HEK293 (cell line): ENCODE results near the gene MDM4.

Source experiments
- CTCF ChIA-PET: fragments of 350-600 bp; formaldehyde crosslinking; extraction: SDS; loops from one replicate; lab custom pipeline; 2021; ENCODE audit warnings: antibody characterized with exemption; lab: Yijun Ruan, JAX
- POLR2A ChIA-PET: fragments of 300-600 bp; formaldehyde crosslinking; extraction: SDS; loops from one replicate; lab custom pipeline; 2020; ENCODE audit warnings: antibody characterized with exemption, inconsistent platforms; lab: Yijun Ruan, JAX
- H3K27ac ChIP-seq: fragments of 200-500 bp; sonication (Bioruptor generic); 2 replicates; pipeline ENCODE4 v1.5.1; 2014; ENCODE audit warnings: low read depth, low read length, control low read depth, inconsistent platforms; ENCODE audit errors: extremely low read depth
- H3K36me3 ChIP-seq, 2 experiments: fragments of 200-500 bp in 1 of 2; sonication (Bioruptor generic) in 1 of 2; 1 replicate in 1 of 2; 2 replicates in 1 of 2; pipeline ENCODE4 v1.5.1; 2014 to 2017; ENCODE audit warnings: inconsistent platforms in 2 of 2, low read length in 2 of 2; ENCODE audit not compliant: control insufficient read depth in 2 of 2, insufficient read depth in 1 of 2
- H3K4me1 ChIP-seq: fragments of 200-500 bp; sonication (Bioruptor generic); 2 replicates; pipeline ENCODE4 v1.5.1; 2014; ENCODE audit warnings: mild to moderate bottlenecking, low read length, inconsistent platforms; ENCODE audit not compliant: control insufficient read depth, insufficient read depth
- H3K4me3 ChIP-seq: 2 replicates; pipeline ENCODE4 v1.5.1; 2011; ENCODE audit warnings: low read depth, mild to moderate bottlenecking, control low read depth, low read length, moderate library complexity
- H3K9me3 ChIP-seq: fragments of 200-500 bp; sonication (Bioruptor generic); 2 replicates; pipeline ENCODE4 v1.5.1; 2014; ENCODE audit warnings: low read depth, low read length, inconsistent platforms; ENCODE audit not compliant: control insufficient read depth, insufficient read depth
- GLI4 ChIP-seq: fragments of 450-650 bp; formaldehyde crosslinking; IDR thresholded peaks from 2 replicates; pipeline ENCODE4 v1.5.1; 2016; ENCODE audit warnings: missing biosample characterization, missing genetic modification characterization
- GLIS2 ChIP-seq: fragments of 450-650 bp; formaldehyde crosslinking; IDR thresholded peaks from 2 replicates; pipeline ENCODE4 v1.5.1; 2016; ENCODE audit warnings: missing biosample characterization, missing genetic modification characterization
- KLF8 ChIP-seq: fragments of 450-650 bp; formaldehyde crosslinking; IDR thresholded peaks from 2 replicates; pipeline ENCODE4 v1.5.1; 2016; ENCODE audit warnings: missing biosample characterization, missing genetic modification characterization
- MEIS1 ChIP-seq: sonication (generic); formaldehyde crosslinking; IDR thresholded peaks from 2 replicates; pipeline ENCODE4 v1.8.1; 2022; ENCODE audit warnings: missing genetic modification reagents, mild to moderate bottlenecking, borderline replicate concordance
- MYNN ChIP-seq: fragments of 450-650 bp; formaldehyde crosslinking; IDR thresholded peaks from 2 replicates; pipeline ENCODE4 v1.5.1; 2016; ENCODE audit warnings: missing biosample characterization, missing genetic modification characterization, borderline replicate concordance
- REPIN1 ChIP-seq: fragments of 450-650 bp; formaldehyde crosslinking; IDR thresholded peaks from 2 replicates; pipeline ENCODE4 v1.5.1; 2017; ENCODE audit warnings: missing biosample characterization, missing genetic modification characterization, low read depth
- SP7 ChIP-seq: fragments of 450-650 bp; formaldehyde crosslinking; IDR thresholded peaks from 2 replicates; pipeline ENCODE4 v1.5.1; 2016; ENCODE audit warnings: missing biosample characterization, missing genetic modification characterization
- YY2 ChIP-seq: fragments of 450-650 bp; formaldehyde crosslinking; IDR thresholded peaks from 2 replicates; pipeline ENCODE4 v1.5.1; 2016; ENCODE audit warnings: missing biosample characterization, missing genetic modification characterization
- ZBTB1 ChIP-seq: fragments of 450-650 bp; formaldehyde crosslinking; IDR thresholded peaks from 2 replicates; pipeline ENCODE4 v1.5.1; 2016; ENCODE audit warnings: missing biosample characterization, missing genetic modification characterization
- ZBTB48 ChIP-seq: fragments of 450-650 bp; formaldehyde crosslinking; IDR thresholded peaks from 2 replicates; pipeline ENCODE4 v1.5.1; 2016; ENCODE audit warnings: missing biosample characterization, missing genetic modification characterization
- ZIC2 ChIP-seq: fragments of 450-650 bp; formaldehyde crosslinking; IDR thresholded peaks from 2 replicates; pipeline ENCODE4 v1.5.1; 2016; ENCODE audit warnings: missing biosample characterization, missing genetic modification characterization
- ZNF140 ChIP-seq: fragments of 450-650 bp; formaldehyde crosslinking; IDR thresholded peaks from 2 replicates; pipeline ENCODE4 v1.5.1; 2016; ENCODE audit warnings: missing biosample characterization, missing genetic modification characterization
- ZNF169 ChIP-seq: fragments of 450-650 bp; formaldehyde crosslinking; IDR thresholded peaks from 2 replicates; pipeline ENCODE4 v1.5.1; 2016; ENCODE audit warnings: missing biosample characterization, missing genetic modification characterization
- ZNF510 ChIP-seq: fragments of 450-650 bp; formaldehyde crosslinking; IDR thresholded peaks from 2 replicates; pipeline ENCODE4 v1.5.1; 2018; ENCODE audit warnings: mild to moderate bottlenecking, missing genetic modification characterization, missing biosample characterization; ENCODE audit not compliant: insufficient replicate concordance
- ZNF544 ChIP-seq: fragments of 450-650 bp; formaldehyde crosslinking; IDR thresholded peaks from 2 replicates; pipeline ENCODE4 v1.5.0; 2017; ENCODE audit warnings: missing biosample characterization, missing genetic modification characterization
- ZNF558 ChIP-seq: fragments of 450-650 bp; formaldehyde crosslinking; IDR thresholded peaks from 2 replicates; pipeline ENCODE4 v1.5.1; 2016; ENCODE audit warnings: missing biosample characterization, missing genetic modification characterization
- ZNF610 ChIP-seq: fragments of 450-650 bp; formaldehyde crosslinking; IDR thresholded peaks from 2 replicates; pipeline ENCODE4 v1.5.1; 2016; ENCODE audit warnings: missing biosample characterization, missing genetic modification characterization, borderline replicate concordance
- ZNF623 ChIP-seq: fragments of 450-650 bp; formaldehyde crosslinking; IDR thresholded peaks from 2 replicates; pipeline ENCODE4 v1.5.1; 2016; ENCODE audit warnings: missing biosample characterization, missing genetic modification characterization
- ZNF629 ChIP-seq: fragments of 450-650 bp; formaldehyde crosslinking; IDR thresholded peaks from 2 replicates; pipeline ENCODE4 v1.5.1; 2017; ENCODE audit warnings: missing biosample characterization, missing genetic modification characterization
- ZNF660 ChIP-seq: fragments of 450-650 bp; IDR thresholded peaks from 2 replicates; pipeline ENCODE4 v1.5.1; 2018; ENCODE audit warnings: missing biosample characterization, mild to moderate bottlenecking, missing genetic modification characterization
- ZNF76 ChIP-seq: fragments of 450-650 bp; formaldehyde crosslinking; IDR thresholded peaks from 2 replicates; pipeline ENCODE4; 2016; ENCODE audit warnings: low read depth, missing biosample characterization, missing genetic modification characterization, borderline replicate concordance
- ZNF843 ChIP-seq: fragments of 450-650 bp; formaldehyde crosslinking; IDR thresholded peaks from 2 replicates; pipeline ENCODE4 v1.5.1; 2016; ENCODE audit warnings: missing biosample characterization, missing genetic modification characterization
- TF ChIP-seq, protein P1 (sequence below): fragments of 450-650 bp; formaldehyde crosslinking; IDR thresholded peaks from 2 replicates; pipeline ENCODE4 v1.5.1; 2016; ENCODE audit warnings: missing biosample characterization, missing genetic modification characterization
- TF ChIP-seq, protein P2 (sequence below): fragments of 450-650 bp; formaldehyde crosslinking; IDR thresholded peaks from 2 replicates; pipeline ENCODE4 v1.5.1; 2016; ENCODE audit warnings: missing biosample characterization, missing genetic modification characterization
- TF ChIP-seq, protein P3 (sequence below): fragments of 450-650 bp; formaldehyde crosslinking; IDR thresholded peaks from 2 replicates; pipeline ENCODE4 v1.5.0; 2017; ENCODE audit warnings: missing biosample characterization, missing genetic modification characterization, borderline replicate concordance
- TF ChIP-seq, protein P4 (sequence below): fragments of 450-650 bp; formaldehyde crosslinking; IDR thresholded peaks from 2 replicates; pipeline ENCODE4 v1.5.1; 2016; ENCODE audit warnings: missing biosample characterization, missing genetic modification characterization
- TF ChIP-seq, protein P5 (sequence below): fragments of 450-650 bp; formaldehyde crosslinking; IDR thresholded peaks from 2 replicates; pipeline ENCODE4 v1.5.1; 2016; ENCODE audit warnings: missing biosample characterization, missing genetic modification characterization

The MDM4 gene

DNA sequence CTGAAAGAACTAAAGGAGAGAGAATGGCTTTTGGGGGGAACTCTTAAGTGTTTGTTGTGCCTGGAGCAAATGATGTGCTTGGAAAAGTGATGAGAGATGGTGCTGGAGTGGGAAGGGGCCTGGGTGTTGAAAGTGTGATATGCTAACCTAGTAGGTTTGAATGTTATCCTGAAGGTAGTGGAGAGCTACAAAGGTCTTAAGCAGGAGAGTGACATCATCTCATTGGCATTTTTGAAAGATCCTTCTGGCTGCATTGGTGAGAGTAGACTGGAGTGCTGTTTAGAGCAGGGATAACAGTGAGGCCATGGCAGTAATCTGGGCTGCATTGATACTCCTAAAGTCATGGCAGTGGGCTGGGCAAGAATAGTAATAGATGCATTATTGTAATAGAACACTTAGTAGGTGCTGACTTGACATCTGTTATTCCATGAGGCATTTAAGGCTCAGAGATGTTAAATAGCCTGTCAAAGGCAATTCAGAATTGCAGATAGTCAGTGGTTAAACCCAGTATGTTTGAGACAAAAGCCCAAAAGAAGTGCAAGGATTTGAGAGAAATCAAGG lies 44.5 kb downstream of the MDM4 start (continued):
- TF ChIP-seq REPIN1 (tag by site-specific recombination) (no peak), ZIC2 (tag by site-specific recombination) (no peak), ZBTB1 (no peak), YY2 (tag by site-specific recombination) (no peak), ZNF629 (tag by site-specific recombination) (0 out of 2 replicates have a peak, but pooled peaks have one; percentile 11), SP7 (tag by site-specific recombination) (0 out of 2 replicates have a peak, but pooled peaks have one; percentile 28), ZNF660 (tag by site-specific recombination) (no peak), MYNN (no peak), ZNF610 (tag by site-specific recombination) (no peak), MEIS1 (no peak), ZNF169 (tag by site-specific recombination) (no peak), ZNF558 (tag by site-specific recombination) (no peak), ZNF76 (tag by site-specific recombination) (no peak), ZNF544 (tag by site-specific recombination) (no peak), ZNF510 (tag by site-specific recombination) (no peak), ZBTB48 (tag by site-specific recombination) (no peak)
- TF ChIP-seq, protein P1, sequence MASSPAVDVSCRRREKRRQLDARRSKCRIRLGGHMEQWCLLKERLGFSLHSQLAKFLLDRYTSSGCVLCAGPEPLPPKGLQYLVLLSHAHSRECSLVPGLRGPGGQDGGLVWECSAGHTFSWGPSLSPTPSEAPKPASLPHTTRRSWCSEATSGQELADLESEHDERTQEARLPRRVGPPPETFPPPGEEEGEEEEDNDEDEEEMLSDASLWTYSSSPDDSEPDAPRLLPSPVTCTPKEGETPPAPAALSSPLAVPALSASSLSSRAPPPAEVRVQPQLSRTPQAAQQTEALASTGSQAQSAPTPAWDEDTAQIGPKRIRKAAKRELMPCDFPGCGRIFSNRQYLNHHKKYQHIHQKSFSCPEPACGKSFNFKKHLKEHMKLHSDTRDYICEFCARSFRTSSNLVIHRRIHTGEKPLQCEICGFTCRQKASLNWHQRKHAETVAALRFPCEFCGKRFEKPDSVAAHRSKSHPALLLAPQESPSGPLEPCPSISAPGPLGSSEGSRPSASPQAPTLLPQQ (tag by site-specific recombination), result no peak
- TF ChIP-seq, protein P2, sequence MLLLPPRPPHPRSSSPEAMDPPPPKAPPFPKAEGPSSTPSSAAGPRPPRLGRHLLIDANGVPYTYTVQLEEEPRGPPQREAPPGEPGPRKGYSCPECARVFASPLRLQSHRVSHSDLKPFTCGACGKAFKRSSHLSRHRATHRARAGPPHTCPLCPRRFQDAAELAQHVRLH (tag by site-specific recombination), result no peak

DNA sequence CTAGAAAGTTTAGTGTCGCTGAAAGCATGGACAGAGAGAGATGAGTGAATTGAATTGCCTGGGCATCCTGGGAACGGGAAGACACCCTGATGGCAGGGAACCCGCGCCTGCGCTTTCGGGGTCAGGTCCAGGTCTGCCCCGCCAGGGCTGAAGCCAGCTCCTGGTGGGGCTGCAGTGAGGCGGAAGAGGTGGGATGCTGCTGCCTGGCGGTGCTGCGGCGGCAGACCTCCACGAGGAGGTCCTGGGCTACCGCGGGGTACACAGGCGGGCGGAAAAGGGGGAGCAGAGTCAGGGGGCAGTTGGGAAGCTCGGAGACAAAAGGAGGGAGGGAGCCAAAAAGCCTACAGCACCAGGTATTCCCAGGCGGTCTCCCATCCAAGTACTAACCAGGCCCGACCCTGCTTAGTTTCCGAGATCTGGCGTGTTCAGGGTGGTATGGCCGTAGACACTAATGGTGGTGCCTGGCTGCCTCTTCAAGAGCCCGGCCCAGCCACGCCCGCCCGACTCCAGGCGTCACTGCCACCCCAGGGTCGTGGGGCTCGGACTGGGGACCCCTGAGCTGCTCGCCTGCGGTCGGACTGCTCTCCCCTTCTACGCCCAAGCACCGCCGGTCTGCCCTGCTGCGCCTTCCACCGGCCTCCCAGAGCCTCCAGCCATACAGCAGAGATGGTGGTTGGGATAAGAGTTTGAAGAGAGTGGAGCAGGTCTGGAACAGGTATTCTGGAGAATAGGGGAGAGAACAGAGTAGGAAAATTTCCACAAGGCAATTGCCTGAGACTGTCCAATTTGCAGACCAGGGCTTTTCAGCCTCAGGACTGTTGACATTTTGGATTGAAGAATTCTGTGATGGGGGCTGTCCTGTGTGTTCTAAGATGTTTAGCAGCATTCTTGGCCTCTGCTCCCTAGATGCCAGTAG lies 46.1 kb downstream of the MDM4 start:
- Histone ChIP-seq H3K27ac (no peak overlapping the region), H3K4me3 (no peak overlapping the region), H3K4me1 (no peaks in the 10 kb centered on the region), H3K36me3 (peaks cover 6 to 15% of the 10 kb centered on the region in 2 experiments; a peak in 2 of 3 replicates), H3K9me3 (no peaks in the 10 kb centered on the region)
- CTCF ChIA-PET, result interaction anchor here (0.6 to 19.5 kb wide), 6 partner anchors 53 to 920 kb away, joined by 3 to 401 read pairs (median 8); no protein-coding TSS in a partner anchor
- POLR2A ChIA-PET, result no interaction called here
- TF ChIP-seq GLI4 (tag by site-specific recombination), result no peak
- TF ChIP-seq, protein P3, sequence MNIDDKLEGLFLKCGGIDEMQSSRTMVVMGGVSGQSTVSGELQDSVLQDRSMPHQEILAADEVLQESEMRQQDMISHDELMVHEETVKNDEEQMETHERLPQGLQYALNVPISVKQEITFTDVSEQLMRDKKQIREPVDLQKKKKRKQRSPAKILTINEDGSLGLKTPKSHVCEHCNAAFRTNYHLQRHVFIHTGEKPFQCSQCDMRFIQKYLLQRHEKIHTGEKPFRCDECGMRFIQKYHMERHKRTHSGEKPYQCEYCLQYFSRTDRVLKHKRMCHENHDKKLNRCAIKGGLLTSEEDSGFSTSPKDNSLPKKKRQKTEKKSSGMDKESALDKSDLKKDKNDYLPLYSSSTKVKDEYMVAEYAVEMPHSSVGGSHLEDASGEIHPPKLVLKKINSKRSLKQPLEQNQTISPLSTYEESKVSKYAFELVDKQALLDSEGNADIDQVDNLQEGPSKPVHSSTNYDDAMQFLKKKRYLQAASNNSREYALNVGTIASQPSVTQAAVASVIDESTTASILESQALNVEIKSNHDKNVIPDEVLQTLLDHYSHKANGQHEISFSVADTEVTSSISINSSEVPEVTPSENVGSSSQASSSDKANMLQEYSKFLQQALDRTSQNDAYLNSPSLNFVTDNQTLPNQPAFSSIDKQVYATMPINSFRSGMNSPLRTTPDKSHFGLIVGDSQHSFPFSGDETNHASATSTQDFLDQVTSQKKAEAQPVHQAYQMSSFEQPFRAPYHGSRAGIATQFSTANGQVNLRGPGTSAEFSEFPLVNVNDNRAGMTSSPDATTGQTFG, result no peak
- TF ChIP-seq ZNF76 (tag by site-specific recombination), result no peak
- no peak for TF ChIP-seq SP7 (tag by site-specific recombination)
- TF ChIP-seq, protein P4, sequence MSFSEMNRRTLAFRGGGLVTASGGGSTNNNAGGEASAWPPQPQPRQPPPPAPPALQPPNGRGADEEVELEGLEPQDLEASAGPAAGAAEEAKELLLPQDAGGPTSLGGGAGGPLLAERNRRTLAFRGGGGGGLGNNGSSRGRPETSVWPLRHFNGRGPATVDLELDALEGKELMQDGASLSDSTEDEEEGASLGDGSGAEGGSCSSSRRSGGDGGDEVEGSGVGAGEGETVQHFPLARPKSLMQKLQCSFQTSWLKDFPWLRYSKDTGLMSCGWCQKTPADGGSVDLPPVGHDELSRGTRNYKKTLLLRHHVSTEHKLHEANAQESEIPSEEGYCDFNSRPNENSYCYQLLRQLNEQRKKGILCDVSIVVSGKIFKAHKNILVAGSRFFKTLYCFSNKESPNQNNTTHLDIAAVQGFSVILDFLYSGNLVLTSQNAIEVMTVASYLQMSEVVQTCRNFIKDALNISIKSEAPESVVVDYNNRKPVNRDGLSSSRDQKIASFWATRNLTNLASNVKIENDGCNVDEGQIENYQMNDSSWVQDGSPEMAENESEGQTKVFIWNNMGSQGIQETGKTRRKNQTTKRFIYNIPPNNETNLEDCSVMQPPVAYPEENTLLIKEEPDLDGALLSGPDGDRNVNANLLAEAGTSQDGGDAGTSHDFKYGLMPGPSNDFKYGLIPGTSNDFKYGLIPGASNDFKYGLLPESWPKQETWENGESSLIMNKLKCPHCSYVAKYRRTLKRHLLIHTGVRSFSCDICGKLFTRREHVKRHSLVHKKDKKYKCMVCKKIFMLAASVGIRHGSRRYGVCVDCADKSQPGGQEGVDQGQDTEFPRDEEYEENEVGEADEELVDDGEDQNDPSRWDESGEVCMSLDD (tag by site-specific recombination), result no peak
- no peak for TF ChIP-seq ZNF140 (tag by site-specific recombination)
- no peak for TF ChIP-seq GLIS2 (tag by site-specific recombination)
- TF ChIP-seq KLF8, result no peak
- TF ChIP-seq, protein P5, sequence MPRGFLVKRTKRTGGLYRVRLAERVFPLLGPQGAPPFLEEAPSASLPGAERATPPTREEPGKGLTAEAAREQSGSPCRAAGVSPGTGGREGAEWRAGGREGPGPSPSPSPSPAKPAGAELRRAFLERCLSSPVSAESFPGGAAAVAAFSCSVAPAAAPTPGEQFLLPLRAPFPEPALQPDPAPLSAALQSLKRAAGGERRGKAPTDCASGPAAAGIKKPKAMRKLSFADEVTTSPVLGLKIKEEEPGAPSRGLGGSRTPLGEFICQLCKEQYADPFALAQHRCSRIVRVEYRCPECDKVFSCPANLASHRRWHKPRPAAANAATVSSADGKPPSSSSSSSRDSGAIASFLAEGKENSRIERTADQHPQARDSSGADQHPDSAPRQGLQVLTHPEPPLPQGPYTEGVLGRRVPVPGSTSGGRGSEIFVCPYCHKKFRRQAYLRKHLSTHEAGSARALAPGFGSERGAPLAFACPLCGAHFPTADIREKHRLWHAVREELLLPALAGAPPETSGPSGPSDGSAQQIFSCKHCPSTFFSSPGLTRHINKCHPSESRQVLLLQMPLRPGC, result no peak
- TF ChIP-seq ZNF623 (tag by site-specific recombination), result no peak
- TF ChIP-seq ZNF843 (tag by site-specific recombination), result no peak
